Measurements from ENCODE around the gene MKX.
A peak's percentile ranks its signal among the peaks of the same experiment; 100 is the strongest.

The MKX gene

DNA sequence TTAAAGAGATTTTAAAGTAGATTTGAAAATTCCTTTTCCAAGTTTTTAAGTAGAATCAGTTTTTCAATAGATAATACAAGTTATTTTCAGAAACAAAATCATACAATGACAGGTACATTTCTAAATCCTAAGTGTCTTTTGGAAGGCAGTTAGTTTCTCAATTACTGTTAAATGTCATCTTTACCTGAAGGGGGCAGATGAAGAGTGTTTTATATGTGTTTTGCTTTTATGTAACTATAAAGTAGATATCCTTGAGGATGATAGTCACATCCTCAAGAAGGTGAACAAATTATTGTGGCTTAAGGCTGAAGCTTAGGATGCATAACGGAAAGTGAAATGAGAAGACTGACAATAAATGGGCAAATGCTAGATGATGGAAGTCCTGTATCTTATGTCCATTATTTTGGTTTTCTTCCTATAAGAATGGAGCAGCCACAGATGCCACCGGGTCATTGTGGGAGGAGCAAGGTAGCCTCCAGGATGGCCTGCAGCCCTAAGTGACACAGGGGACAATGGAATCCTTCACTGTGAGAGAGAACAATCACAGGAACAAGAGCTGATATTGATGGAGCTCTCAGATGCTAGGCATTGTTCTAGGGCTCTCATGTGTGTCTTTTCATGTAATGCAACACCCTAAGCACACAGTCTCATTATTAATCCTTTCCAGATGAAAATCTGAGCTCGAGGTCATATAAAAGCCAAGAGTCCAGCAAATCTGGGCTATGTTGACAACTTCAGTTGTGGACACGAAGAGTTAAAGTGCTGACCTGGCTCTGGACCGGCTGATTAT is 14.1 kb upstream of the MKX start:
- Histone ChIP-seq H3K4me1 (ENCODE audit: control insufficient read depth in 2 of 2, insufficient read depth in 2 of 2, low read length in 2 of 2) (no peaks in the 10 kb centered on the region), H3K9ac (ENCODE audit: low read depth in 1 of 2, low read length in 2 of 2) (no peak overlapping the region), H3K9me3 (ENCODE audit: control insufficient read depth in 2 of 2, low read length in 2 of 2) (no peaks in the 10 kb centered on the region), H3K36me3 (ENCODE audit: control insufficient read depth in 2 of 2, insufficient read depth in 2 of 2, low read length in 2 of 2) (no peaks in the 10 kb centered on the region), H3K4me3 (ENCODE audit: low read length in 2 of 2) (no peak overlapping the region), H3K27me3 (ENCODE audit: control insufficient read depth in 2 of 2, insufficient read depth in 2 of 2, low read length in 2 of 2) (no peaks in the 10 kb centered on the region), H3K27ac (ENCODE audit: low read depth in 2 of 2, low read length in 2 of 2) (no peak overlapping the region)

DNA sequence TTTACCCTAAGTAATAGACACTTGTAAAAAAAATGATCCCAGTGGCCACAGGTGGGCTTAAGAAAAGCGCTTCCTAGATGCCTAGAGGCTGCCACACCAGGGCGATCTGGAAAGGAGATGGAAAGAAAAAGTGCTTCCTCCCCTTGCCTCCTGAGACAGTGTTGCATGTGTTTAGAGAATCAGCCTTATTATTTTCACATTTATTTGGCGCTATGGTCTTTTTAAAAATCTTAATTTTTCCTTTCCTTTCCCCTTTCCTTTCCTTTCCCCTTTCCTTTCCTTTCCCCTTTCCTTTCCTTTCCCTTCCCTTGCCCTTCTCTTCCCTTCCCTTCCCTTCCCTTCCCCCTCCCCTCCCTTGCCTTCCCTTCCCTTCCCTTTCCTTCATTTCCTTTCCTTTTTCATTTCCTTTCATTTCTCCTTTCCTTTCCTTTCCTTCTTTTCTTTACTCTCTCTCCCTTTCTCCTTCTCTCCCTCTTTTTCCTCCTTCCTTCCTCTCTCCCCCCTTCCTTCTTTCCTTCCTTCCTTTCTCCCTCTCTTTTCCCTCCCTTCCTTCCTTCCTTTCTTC is 7.1 kb upstream of the MKX start:
- no peak overlapping the region for H3K9ac ChIP-seq (ENCODE audit: low read depth in 1 of 2, low read length in 2 of 2)
- H3K27ac ChIP-seq (ENCODE audit: low read depth in 2 of 2, low read length in 2 of 2), result no peak overlapping the region
- peaks cover 0 to 10% of the 10 kb centered on the region in 2 donors for H3K27me3 ChIP-seq (ENCODE audit: control insufficient read depth in 2 of 2, insufficient read depth in 2 of 2, low read length in 2 of 2)
- no peaks in the 10 kb centered on the region for H3K4me1 ChIP-seq (ENCODE audit: control insufficient read depth in 2 of 2, insufficient read depth in 2 of 2, low read length in 2 of 2)
- H3K9me3 ChIP-seq (ENCODE audit: control insufficient read depth in 2 of 2, low read length in 2 of 2), result no peaks in the 10 kb centered on the region
- H3K4me3 ChIP-seq (ENCODE audit: low read length in 2 of 2), result no peak overlapping the region
- no peaks in the 10 kb centered on the region for H3K36me3 ChIP-seq (ENCODE audit: control insufficient read depth in 2 of 2, insufficient read depth in 2 of 2, low read length in 2 of 2)

DNA sequence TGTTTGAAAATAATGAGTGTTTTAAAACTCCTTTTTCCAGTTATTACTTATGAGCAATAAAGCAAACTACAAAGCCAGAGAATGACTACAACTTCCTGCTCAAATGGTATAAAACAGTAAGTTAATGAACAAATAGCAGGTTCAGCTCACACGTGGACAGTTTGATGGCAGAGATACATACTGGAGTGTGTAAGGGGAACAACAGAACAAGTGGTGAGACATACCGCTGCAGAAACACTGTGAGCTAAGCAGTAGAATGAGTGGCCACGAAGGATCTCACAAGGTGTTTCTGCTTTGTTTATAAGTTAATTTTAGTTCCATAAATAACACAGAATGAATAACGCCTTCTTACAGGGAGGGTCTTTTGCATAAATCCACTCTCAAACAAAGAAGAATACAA is 3.0 kb upstream of the MKX start:
- Histone ChIP-seq H3K4me1 (ENCODE audit: control insufficient read depth in 2 of 2, insufficient read depth in 2 of 2, low read length in 2 of 2) (peaks cover 10 to 13% of the 10 kb centered on the region in 2 donors), H3K36me3 (ENCODE audit: control insufficient read depth in 2 of 2, insufficient read depth in 2 of 2, low read length in 2 of 2) (no peaks in the 10 kb centered on the region), H3K9me3 (ENCODE audit: control insufficient read depth in 2 of 2, low read length in 2 of 2) (no peaks in the 10 kb centered on the region), H3K27ac (ENCODE audit: low read depth in 2 of 2, low read length in 2 of 2) (no peak overlapping the region), H3K27me3 (ENCODE audit: control insufficient read depth in 2 of 2, insufficient read depth in 2 of 2, low read length in 2 of 2) (peaks cover 25 to 34% of the 10 kb centered on the region in 2 donors), H3K9ac (ENCODE audit: low read depth in 1 of 2, low read length in 2 of 2) (no peak overlapping the region), H3K4me3 (ENCODE audit: low read length in 2 of 2) (no peak overlapping the region)

DNA sequence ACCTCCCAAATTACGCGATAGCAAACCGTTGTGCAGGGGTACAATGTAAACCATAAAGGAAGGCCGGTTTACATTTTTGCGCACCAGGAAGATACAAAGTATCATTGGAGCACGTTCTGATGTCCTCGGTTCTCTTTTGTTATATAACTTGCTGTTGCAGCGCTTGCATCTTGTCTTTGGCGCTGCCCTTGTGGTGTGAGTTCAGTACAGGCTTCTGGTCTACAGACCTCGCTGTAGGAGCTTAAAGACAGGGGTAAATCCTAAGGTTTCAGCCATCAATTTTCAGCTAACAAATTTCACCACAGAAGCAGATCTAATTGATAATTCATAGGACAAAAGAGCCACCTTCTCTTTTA is 1.5 kb upstream of the MKX start:
- peaks cover 11 to 27% of the 10 kb centered on the region in 2 donors for H3K4me1 ChIP-seq (ENCODE audit: control insufficient read depth in 2 of 2, insufficient read depth in 2 of 2, low read length in 2 of 2)
- H3K27me3 ChIP-seq (ENCODE audit: control insufficient read depth in 2 of 2, insufficient read depth in 2 of 2, low read length in 2 of 2), result peaks cover 27 to 46% of the 10 kb centered on the region in 2 donors

DNA sequence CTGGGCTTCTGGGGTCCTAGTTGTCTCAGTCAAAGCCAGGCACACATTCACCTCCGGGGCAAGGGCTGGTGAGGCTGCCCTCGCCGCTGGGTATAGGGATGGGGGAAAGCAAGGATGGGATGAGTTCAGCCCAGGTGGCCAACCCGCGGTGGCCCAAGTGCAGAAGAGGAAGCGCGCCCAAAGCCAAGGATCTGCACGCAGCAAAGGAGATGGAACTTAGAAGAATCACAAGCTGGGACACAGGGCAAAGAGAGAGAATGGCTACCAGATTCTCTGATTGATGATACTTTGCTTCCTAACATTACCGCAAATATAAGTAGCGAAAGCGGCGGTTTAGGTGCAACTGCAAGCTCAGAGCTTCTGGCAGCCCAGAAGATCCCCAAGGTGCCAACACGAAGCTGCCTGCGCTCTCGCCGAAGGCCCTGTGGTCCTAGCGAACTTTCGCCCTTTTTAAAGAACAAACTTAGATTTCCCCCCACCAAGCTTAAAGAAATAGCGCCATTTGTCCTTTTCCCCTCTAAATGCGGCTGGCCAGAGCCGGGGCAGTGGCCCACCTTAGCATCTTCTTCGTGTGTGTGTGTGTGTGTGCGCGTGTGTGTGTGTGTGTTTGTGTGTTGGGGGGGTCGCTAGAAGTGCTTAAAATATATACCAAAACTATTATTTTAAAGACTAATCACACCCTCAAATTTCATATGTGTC is 927 bp upstream of the MKX start:
- Histone ChIP-seq H3K27ac (ENCODE audit: low read depth in 2 of 2, low read length in 2 of 2) (no peak overlapping the region), H3K9ac (ENCODE audit: low read depth in 1 of 2, low read length in 2 of 2) (no peak overlapping the region), H3K27me3 (ENCODE audit: control insufficient read depth in 2 of 2, insufficient read depth in 2 of 2, low read length in 2 of 2) (peaks cover 29 to 51% of the 10 kb centered on the region in 2 donors)

More for the DNA sequence above, 1.5 kb upstream of the MKX start:
- Histone ChIP-seq H3K4me3 (ENCODE audit: low read length in 2 of 2) (no peak overlapping the region), H3K27ac (ENCODE audit: low read depth in 2 of 2, low read length in 2 of 2) (no peak overlapping the region), H3K36me3 (ENCODE audit: control insufficient read depth in 2 of 2, insufficient read depth in 2 of 2, low read length in 2 of 2) (no peaks in the 10 kb centered on the region), H3K9me3 (ENCODE audit: control insufficient read depth in 2 of 2, low read length in 2 of 2) (no peaks in the 10 kb centered on the region), H3K9ac (ENCODE audit: low read depth in 1 of 2, low read length in 2 of 2) (no peak overlapping the region)

DNA sequence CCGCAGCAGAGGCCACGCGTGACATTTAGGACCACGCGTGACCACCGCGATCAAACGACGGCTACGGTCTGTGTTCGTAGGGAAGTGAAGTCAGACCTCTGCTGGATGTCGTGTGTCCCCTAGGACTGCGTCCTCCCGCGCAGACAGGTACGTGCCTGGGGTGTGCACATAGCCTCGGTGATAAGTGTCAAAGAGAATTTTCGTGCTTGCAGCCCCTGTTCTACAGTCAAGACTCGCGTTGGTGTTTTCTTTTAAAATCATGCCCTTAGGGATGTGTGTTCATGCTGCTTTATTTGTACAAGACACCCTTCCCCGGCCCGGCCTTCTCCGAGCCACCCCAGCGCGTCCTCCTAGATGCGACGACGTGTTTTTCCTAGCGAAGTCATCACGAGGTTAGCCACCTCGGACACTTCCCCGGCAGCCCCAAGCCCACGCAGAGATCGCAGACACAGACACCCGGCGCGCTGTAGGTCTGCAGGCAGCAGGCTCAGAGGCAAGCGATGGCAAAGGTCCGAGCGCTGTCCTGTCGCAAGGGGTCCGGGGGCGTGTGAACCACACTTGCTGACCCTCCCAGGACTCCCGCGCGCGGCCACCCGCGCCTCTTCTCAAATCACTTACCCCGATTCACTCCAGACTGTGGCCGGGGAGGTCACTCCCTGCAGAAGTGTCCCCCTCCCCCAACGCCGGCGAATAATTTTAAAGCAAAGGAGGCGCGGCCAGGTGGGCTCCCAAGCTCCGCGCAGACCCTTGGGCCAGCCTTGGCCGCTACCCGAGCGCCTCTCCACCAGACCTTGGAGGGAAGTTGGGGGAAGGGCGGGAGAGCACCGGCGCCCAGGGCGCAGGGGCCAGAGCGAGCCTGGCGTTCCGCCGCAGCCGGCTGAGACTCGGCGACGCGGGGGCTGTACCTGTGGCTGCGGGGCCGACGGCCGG is 552 bp downstream of the MKX start:
- Histone ChIP-seq H3K4me3 (ENCODE audit: low read length in 2 of 2) (peak overlapping the region; percentile 43 to 71), H3K4me1 (ENCODE audit: control insufficient read depth in 2 of 2, insufficient read depth in 2 of 2, low read length in 2 of 2) (peaks cover 16 to 30% of the 10 kb centered on the region in 2 donors), H3K9me3 (ENCODE audit: control insufficient read depth in 2 of 2, low read length in 2 of 2) (no peaks in the 10 kb centered on the region), H3K27me3 (ENCODE audit: control insufficient read depth in 2 of 2, insufficient read depth in 2 of 2, low read length in 2 of 2) (peaks cover 36 to 65% of the 10 kb centered on the region in 2 donors), H3K9ac (ENCODE audit: low read depth in 1 of 2, low read length in 2 of 2) (no peak overlapping the region), H3K27ac (ENCODE audit: low read depth in 2 of 2, low read length in 2 of 2) (no peak overlapping the region), H3K36me3 (ENCODE audit: control insufficient read depth in 2 of 2, insufficient read depth in 2 of 2, low read length in 2 of 2) (no peaks in the 10 kb centered on the region)

More for the DNA sequence above, 927 bp upstream of the MKX start:
- no peaks in the 10 kb centered on the region for H3K9me3 ChIP-seq (ENCODE audit: control insufficient read depth in 2 of 2, low read length in 2 of 2)
- peaks cover 15 to 30% of the 10 kb centered on the region in 2 donors for H3K4me1 ChIP-seq (ENCODE audit: control insufficient read depth in 2 of 2, insufficient read depth in 2 of 2, low read length in 2 of 2)
- no peaks in the 10 kb centered on the region for H3K36me3 ChIP-seq (ENCODE audit: control insufficient read depth in 2 of 2, insufficient read depth in 2 of 2, low read length in 2 of 2)
- H3K4me3 ChIP-seq (ENCODE audit: low read length in 2 of 2), result peak overlapping the region in 1 of 2 donors; percentile 4

DNA sequence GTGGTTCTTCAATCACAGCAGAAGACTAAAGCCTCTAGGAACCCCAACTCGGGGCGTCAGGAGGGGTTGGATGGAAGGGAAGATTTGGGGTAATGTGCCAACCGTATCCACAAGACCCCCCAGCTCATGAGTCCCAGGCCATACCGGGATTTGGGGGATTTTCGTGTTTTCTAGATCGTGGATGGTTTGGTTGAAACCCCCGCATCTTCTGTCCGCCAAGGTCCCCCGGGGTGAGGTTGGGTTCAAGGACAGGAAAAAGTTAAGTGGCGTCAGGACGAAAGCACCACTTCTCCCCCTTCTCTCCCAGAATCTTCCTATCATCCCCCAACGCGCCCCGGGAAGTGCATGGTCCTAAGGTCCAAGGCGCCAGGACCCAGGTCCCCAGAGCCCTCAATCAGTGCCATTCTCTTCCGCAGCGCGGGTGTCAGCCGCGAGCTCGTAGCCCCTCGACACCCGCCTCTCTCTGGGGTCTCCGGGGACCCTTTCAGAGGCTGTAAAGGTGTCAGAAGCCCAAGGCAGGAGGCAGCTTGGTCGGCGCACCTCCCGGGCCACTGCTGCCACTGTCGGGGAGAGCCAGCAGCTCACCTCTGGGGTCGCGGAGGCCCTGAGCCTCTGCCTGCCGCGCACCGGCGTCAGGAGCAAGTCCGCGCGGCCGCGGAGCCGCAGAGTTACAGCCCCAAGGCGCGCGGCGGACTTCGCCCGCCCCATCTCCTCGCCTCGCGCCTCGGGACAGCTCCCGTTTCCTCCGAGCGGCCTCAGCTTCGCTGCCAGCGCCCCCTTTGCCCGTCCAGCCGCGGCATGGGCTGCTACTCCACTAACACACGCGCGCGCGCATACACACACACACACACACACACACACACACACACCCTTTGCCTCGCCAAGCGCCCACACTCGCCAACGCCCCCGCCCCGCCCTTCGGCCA is 1.5 kb downstream of the MKX start:
- H3K36me3 ChIP-seq (ENCODE audit: control insufficient read depth in 2 of 2, insufficient read depth in 2 of 2, low read length in 2 of 2), result no peaks in the 10 kb centered on the region
- H3K4me3 ChIP-seq (ENCODE audit: low read length in 2 of 2), result peak overlapping the region; percentile 71 to 78
- H3K4me1 ChIP-seq (ENCODE audit: control insufficient read depth in 2 of 2, insufficient read depth in 2 of 2, low read length in 2 of 2), result peaks cover 16 to 30% of the 10 kb centered on the region in 2 donors
- H3K27ac ChIP-seq (ENCODE audit: low read depth in 2 of 2, low read length in 2 of 2), result no peak overlapping the region
- H3K9ac ChIP-seq (ENCODE audit: low read depth in 1 of 2, low read length in 2 of 2), result peak overlapping the region in 1 of 2 donors; percentile 20
- no peaks in the 10 kb centered on the region for H3K9me3 ChIP-seq (ENCODE audit: control insufficient read depth in 2 of 2, low read length in 2 of 2)
- H3K27me3 ChIP-seq (ENCODE audit: control insufficient read depth in 2 of 2, insufficient read depth in 2 of 2, low read length in 2 of 2), result peaks cover 39 to 67% of the 10 kb centered on the region in 2 donors

DNA sequence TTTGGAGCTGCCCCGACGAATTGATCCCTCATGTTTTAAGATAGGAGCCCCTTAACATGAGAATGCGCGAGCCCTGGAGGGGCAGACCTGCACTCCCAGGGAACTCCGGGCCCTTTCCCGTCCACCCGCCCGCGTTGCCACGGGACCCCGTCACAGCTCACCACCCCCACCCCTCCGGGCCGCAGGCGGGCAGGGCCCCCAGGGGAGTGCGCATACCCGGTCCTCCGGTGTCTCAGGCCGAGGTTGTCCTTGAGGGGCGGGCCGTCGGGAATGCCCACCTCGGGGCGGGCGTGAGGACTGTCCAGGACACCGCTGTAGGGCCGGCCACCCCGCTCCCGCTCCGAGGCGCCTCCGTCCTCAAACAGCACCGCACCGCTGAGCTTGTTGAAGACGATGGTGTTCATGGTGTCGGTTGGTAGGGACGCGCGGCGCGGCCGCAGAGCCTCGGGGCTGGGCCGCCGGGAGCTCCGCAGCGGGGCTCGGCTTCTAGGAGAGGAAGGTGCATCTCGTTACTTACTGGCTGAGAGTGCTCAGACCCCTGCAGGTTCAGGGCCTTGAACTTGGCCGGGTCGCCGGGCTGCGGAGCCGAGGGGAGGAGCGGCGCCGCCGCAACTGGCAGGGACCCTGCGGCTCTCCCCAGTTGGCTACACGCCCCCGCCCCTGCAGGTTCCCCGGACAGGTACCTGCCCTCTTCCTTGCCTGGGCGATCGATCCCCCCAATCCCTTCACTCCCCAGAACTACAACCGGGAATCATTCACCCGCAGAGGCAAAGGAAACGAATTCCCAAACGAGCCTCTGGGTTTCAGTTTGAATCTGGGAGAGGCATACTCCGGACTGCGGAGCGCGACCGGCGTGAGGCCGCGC is 2.4 kb downstream of the MKX start:
- Histone ChIP-seq H3K9me3 (ENCODE audit: control insufficient read depth in 2 of 2, low read length in 2 of 2) (no peaks in the 10 kb centered on the region), H3K4me3 (ENCODE audit: low read length in 2 of 2) (peak overlapping the region; percentile 71 to 78), H3K36me3 (ENCODE audit: control insufficient read depth in 2 of 2, insufficient read depth in 2 of 2, low read length in 2 of 2) (no peaks in the 10 kb centered on the region), H3K4me1 (ENCODE audit: control insufficient read depth in 2 of 2, insufficient read depth in 2 of 2, low read length in 2 of 2) (peaks cover 16 to 30% of the 10 kb centered on the region in 2 donors), H3K27me3 (ENCODE audit: control insufficient read depth in 2 of 2, insufficient read depth in 2 of 2, low read length in 2 of 2) (peaks cover 37 to 67% of the 10 kb centered on the region in 2 donors), H3K27ac (ENCODE audit: low read depth in 2 of 2, low read length in 2 of 2) (peak overlapping the region; percentile 52 to 57), H3K9ac (ENCODE audit: low read depth in 1 of 2, low read length in 2 of 2) (peak overlapping the region in 1 of 2 donors; percentile 61)
